Stomach (tissue), 4 donors: Measurements from ENCODE around the gene TGFBR2.

Experiments used
- POLR2A ChIP-seq, 4 donors: fragments of 450-650 bp; IDR thresholded peaks; one replicate each; pipeline ENCODE4 v1.6.1; 2016; ENCODE audit warnings: antibody characterized with exemption in 4 of 4, control low read depth in 2 of 4, mild to moderate bottlenecking in 1 of 4, moderate library complexity in 1 of 4
- POLR2AphosphoS5 ChIP-seq, 3 donors: sonication (generic); formaldehyde crosslinking; IDR thresholded peaks; one replicate each; pipeline ENCODE4 v1.6.1; 2016; ENCODE audit warnings: antibody characterized with exemption in 3 of 3
- TF ChIP-seq, protein P1 (sequence below), 7 experiments: fragments of 450-650 bp in 4 of 7; fragments of 200-600 bp in 3 of 7; sonication (generic) in 3 of 7; IDR thresholded peaks; one replicate each; pipeline ENCODE4 v1.5.1; 2016 to 2019; ENCODE audit warnings: antibody characterized with exemption in 7 of 7, control low read depth in 2 of 7, mild to moderate bottlenecking in 1 of 7

DNA sequence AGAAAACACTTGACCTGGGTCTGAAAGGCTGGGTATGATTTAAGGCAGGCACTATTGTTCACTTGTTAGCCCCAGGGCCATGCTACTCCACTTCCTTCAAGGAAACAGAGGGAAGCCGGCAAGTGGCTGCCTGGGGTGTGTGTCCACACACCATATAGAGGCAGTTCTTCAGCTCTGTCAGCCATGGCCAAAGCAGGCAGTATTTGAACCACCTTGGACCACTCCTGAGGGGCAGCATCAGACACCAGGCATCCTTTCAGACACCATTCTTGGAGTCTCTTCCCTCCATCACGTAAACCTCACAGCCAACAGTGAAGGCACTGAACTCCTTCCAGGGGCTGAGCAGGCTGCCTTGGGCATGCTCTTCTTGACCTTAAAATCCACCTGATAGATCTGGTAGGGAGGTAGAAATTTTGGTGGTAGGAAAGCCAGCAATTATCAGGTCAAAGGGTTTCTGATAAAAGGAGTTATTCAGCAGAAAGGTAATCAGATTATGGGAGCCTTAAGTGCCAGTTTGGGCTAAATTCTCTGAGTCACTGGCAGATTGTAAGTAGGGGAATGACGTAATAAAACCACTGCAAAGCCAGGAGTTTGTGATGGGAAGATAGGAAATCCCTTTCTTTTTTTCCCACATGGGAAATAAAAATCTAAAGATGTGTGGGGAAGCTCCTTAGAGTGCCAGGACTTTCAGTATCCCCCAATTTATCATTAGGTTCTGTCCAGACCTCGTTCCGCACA is 20.2 kb downstream of the TGFBR2 start:
- TF ChIP-seq, protein P1, sequence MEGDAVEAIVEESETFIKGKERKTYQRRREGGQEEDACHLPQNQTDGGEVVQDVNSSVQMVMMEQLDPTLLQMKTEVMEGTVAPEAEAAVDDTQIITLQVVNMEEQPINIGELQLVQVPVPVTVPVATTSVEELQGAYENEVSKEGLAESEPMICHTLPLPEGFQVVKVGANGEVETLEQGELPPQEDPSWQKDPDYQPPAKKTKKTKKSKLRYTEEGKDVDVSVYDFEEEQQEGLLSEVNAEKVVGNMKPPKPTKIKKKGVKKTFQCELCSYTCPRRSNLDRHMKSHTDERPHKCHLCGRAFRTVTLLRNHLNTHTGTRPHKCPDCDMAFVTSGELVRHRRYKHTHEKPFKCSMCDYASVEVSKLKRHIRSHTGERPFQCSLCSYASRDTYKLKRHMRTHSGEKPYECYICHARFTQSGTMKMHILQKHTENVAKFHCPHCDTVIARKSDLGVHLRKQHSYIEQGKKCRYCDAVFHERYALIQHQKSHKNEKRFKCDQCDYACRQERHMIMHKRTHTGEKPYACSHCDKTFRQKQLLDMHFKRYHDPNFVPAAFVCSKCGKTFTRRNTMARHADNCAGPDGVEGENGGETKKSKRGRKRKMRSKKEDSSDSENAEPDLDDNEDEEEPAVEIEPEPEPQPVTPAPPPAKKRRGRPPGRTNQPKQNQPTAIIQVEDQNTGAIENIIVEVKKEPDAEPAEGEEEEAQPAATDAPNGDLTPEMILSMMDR (IDR thresholded peaks at IDR 0.05): no peak
- TF ChIP-seq POLR2AphosphoS5 (IDR thresholded peaks at IDR 0.05) (no peak), POLR2A (IDR thresholded peaks at IDR 0.05) (no peak)
